Brain pericyte (primary cell): Measurements from ENCODE around the gene LDHB.
"Not testable (repeated sequence)": the region's sequence is repeated elsewhere in the genome, so short reads cannot be mapped to it uniquely, and the experiment has no call there.

Experiments used
- DNase-seq: peaks from one replicate; pipeline ENCODE4 v3.0.0-alpha.2; 2012; ENCODE audit warnings: low read depth, low spot score

The LDHB gene

DNA sequence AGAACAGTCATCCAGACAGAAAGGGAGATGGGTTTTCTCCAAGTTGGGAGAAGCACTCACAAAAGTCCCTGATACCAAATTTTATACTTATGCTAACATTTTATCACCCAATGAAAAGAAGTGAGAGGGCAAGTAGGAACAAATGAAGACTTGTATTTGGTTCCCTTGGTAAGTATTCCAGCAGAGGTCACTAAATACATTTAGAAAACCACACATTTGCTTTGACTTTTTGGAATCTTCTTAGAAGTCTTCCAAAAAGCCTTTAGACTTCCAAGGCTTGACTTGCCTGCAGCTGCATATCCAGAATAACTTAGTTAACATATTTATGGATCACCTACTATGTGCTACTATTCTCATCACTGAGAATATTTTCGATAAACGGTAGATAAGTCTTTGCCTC lies 49.9 kb downstream of the LDHB start:
- DNase-seq, result no peak

DNA sequence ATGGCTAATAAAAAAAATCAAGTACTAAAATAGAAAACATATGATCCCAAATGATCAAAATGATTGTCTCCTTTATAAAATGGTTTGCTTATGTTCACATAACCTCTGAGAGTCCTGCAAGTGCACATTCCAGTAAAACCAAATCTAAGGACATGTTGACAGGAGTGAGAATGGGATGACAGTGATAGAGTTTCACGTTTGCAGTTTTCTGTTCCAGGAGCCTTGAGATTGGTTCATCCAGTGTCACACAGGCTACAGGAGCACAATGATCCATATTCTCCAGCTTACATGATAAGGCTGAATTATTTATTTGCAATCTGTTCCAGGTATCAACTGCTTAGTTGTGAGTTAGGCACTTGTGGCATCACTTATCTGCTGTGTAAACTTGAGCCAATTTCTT lies 51.5 kb downstream of the LDHB start:
- DNase-seq, result no peak

DNA sequence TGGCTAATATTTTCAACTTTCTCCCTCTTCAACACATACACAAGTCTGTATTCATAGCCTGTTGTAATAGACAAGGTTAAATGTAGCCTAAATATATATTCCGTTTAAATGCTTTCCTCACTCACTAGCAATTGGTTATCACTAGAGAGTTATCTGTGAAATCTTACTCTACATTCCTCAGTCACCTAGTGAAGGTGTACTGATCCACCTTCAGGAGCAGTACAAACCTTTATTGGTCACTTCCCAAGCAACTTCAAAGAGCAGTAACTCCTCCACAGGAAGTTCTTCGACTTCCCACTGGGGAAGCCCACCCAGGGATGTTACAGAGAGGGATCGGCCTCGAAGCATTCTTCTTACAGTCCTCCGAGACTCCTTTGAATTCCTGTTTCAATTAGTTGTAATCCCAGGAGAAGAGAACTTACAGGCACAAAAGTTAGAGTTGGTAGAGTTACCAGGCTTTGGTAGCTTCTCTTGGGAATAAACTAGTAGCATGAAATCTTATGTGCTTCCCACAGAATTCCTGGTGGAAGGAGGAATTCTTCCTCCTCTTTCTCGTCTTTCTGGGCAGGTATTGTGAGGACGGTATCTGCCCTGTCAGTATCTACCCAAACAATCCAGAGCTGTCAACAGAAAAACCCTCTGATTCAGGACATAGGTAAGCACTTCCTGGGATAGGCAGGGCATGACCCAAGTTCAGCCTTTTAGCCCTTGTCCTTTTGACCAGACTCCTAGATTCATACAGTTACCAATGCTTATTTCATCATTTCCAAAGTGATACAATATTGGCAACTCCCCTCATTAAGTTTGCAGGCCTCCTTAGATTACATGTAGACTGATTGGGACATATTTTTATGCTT lies 53.2 kb downstream of the LDHB start, which contains the start of gene GYS2:
TSS of gene GYS2 (minus strand) at position 603 of the 857 bp plus-strand sequence. CDS start at position 348, 255 bp downstream.
- no peak for DNase-seq

DNA sequence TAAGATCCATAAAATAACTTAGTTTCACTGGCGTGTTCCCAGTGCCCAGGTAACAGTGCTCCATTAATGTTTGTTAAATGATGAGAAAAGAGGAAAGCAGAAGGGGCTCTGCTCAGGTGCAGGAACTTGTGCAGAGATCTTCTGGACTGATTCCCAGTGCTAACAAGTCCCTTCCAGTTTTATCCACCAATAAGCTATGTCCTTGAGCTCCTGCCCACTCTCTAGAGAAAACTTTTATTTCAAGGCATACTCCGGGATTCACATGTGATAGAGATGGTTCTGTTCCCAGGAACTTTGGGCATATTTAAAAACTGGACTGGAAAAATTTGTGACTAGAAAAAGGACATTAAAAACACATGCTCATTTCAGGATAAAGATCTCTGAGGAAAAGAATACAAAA lies 54.9 kb downstream of the LDHB start:
- DNase-seq, result no peak

DNA sequence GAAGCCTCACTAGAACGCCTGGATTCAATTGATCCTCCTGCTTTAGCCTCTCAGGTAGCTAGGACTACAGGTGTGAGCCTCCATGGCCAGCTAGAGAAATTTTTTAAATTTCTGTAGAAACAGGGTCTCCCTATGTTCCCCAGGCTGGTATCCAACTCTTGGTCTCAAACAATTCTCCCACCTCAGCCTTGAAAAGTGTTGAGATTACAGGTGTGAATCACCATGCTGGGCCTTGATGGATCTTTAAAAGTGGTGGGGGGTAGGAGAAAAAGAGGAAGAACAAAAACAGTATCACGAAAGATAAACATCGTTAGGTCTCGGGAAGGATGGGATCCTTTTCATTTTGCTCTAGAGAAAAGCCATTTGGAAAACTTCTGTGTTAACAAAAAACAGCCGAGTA lies 57.4 kb downstream of the LDHB start:
- no peak for DNase-seq

DNA sequence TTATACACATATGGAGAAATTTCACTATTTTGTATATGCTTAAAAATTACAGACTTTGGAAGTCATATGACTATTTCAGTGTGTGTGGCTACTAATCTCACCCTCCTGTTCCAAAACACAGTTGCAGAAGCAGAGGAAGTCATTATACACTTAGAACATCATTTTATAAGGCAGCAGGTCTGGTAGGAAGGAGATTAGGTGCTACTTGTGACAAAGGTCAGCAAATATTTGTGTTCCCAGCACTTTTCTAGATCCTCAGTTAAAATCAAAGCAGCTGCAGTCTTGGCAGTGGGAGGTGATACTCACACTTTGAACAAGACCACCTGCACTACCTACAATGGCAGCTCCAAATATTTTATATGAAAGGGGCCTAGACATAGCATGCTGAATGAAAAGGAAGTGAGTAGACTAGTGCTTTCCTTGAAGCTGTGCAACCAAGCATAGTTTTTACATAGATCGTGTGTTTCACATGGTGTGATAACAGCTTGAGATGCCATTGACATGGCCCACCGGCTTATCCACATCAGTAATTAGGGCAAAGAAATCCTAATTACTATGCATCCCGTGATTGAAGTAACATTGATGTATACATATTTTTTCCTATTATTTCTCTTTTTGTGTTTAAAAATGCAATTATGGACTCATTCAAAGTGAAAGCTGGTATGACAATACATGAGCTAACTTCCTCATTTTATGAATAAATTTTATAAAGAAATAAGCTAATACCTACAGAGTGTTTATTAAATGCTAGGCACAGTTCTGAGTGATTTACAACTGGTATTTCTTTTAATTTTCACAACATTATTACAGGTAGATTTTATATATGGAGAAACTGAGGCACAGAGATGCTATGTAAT lies 58.3 kb downstream of the LDHB start:
- DNase-seq, result no peak

DNA sequence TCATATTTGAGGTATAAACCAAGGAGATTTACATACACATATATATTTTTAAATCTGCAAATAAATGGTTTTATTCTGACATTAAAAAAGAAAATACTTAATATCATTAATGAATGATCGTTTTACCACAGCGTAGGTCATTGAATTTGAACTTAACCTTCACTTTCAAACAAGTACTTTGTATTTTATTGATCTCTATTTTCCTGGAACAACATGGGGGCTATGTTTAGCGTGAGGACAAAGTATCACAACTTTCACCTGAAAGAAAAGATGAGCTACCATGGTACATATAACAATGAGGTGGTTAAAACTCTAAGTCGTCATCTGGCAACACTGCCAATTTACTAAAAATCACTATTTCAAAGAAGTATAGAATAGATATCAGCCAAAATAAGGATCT lies 59.0 kb downstream of the LDHB start:
- no peak for DNase-seq

DNA sequence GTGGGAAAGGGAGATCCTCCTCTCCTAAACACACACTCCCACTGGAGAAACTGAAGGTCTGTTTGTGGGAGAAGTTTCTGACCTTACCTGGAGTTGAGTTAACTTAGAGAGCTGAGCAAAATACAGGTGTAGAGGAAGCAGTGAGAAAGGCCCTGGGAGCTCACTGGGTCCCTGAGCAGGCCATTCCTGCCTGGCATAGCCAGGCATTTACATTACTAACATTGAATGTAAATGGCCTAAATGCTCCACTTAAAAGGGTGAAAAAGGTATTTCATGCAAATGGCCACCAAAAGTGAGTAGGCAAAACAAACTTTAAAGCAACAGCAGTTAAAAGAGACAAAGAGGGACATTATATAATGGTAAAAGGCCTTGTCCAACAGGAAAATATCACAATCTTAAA lies 62.3 kb downstream of the LDHB start:
- not testable (repeated sequence) for DNase-seq

DNA sequence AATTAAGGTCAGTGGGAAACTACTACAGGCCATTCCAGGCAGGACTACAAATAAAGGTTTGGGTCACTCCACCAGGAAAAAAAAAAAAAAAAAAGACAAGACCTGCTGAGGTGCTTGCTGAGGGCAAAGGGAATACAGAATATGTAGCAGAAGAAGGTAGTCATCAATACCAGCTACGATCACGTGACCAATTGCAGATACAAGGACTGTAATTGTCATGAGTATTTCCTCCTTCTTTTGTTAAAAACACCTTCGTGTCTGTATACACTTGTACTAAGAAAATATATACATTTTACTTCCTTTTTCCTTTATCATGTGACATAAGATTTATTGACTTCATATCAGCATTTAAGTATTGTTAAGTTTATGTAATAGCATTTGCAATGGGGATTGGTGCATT lies 72.2 kb downstream of the LDHB start:
- no peak for DNase-seq
